GM21515 (cell line): Measurements from ENCODE around the gene IGFBPL1.

ENCODE experiments used
- ATAC-seq: cut with Tn5 transposase; IDR thresholded peaks from one replicate; pipeline ENCODE4 v1.9.1; 2021; ENCODE audit not compliant: unreplicated experiment

IGFBPL1 gene

GRCh38 chr9:38357350-38358114 lies 66.7 kb downstream of the IGFBPL1 start:
- ATAC-seq = no peak

DNA sequence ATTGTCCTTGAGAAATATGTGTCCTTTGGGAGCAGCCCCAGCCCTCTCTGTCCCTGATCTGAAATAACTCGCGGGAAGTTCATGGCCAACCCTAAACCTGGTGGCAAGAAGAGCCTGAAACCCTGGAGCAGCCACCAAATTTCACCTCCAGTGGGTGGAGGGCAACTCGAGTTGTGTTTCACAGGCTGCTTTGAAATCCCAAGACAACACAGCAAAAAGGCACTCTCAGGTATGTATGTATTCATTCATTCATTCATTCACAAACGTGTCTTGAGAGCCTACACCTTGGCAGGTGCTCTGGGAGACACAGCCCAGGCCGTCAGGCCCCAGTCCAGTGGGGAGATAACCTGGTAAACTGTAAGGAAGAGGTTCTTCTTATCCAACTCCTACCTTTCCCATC lies 67.4 kb downstream of the IGFBPL1 start:
- no peak for ATAC-seq
